H1 (cell line): ENCODE results near the gene RIMKLA. TPM values are rescaled to one million over a fixed set of nuclear protein-coding genes. Genes with fewer than 3 reads are reported as not detected.

Source experiments
- CTCF ChIA-PET: fragments of 300-600 bp; sonication (Branson Sonifier 250); formaldehyde crosslinking; loops from one replicate; lab custom pipeline; 2021; ENCODE audit not compliant: partially characterized antibody; lab: Charles Lee
- POLR2A ChIA-PET: fragments of 300-600 bp; sonication (Branson Sonifier 250); formaldehyde crosslinking; loops from one replicate; lab custom pipeline; 2021; ENCODE audit warnings: inconsistent platforms; ENCODE audit not compliant: partially characterized antibody; lab: Charles Lee
- DNase-seq, 2 experiments: peaks; one replicate each; pipeline versions ENCODE4 v3.0.0 to v3.0.0-alpha.2; 2010 to 2022; ENCODE audit warnings: low spot score in 2 of 2, low read depth in 1 of 2, mixed read lengths in 1 of 2
- FAIRE-seq: peaks from 2 replicates; lab custom pipeline; 2011; peaks lifted over from hg19 to GRCh38; lab: Jason Lieb, UNC
- H2AFZ ChIP-seq: 2 replicates; pipeline ENCODE4 v1.8.1; 2012; ENCODE audit warnings: low read length, inconsistent platforms
- H2AK5ac ChIP-seq: 2 replicates; pipeline ENCODE4 v1.6.1; 2013; ENCODE audit warnings: low read depth, low read length
- H2BK120ac ChIP-seq: replicated peaks from 2 replicates; pipeline ENCODE3; 2013; ENCODE audit warnings: low read depth, low read length, inconsistent platforms
- H2BK12ac ChIP-seq: 2 replicates; pipeline ENCODE4 v1.6.1; 2013; ENCODE audit warnings: low read depth, low read length
- H2BK15ac ChIP-seq: 2 replicates; pipeline ENCODE4 v1.6.1; 2013; ENCODE audit warnings: low read length
- H2BK20ac ChIP-seq: 2 replicates; pipeline ENCODE4 v1.6.1; 2013; ENCODE audit warnings: low read length
- H2BK5ac ChIP-seq: 2 replicates; pipeline ENCODE4 v1.6.1; 2013; ENCODE audit warnings: low read depth, low read length
- H3K14ac ChIP-seq: 2 replicates; pipeline ENCODE4 v1.6.1; 2013; ENCODE audit warnings: inconsistent platforms; ENCODE audit not compliant: insufficient read length
- H3K18ac ChIP-seq: 2 replicates; pipeline ENCODE4 v1.6.1; 2013; ENCODE audit warnings: low read length; ENCODE audit errors: extremely low read depth
- H3K23ac ChIP-seq: 2 replicates; pipeline ENCODE4 v1.6.1; 2013; ENCODE audit warnings: inconsistent platforms; ENCODE audit not compliant: insufficient read length
- H3K23me2 ChIP-seq: 2 replicates; pipeline ENCODE4 v1.6.1; 2013; ENCODE audit warnings: low read depth, low read length
- H3K27ac ChIP-seq: 2 replicates; pipeline ENCODE4 v1.6.1; 2011; ENCODE audit warnings: low read depth, low read length, inconsistent platforms
- H3K27me3 ChIP-seq, 4 experiments: replicated peaks in 1 of 4; 1 replicate in 1 of 4; 2 replicates in 3 of 4; pipeline versions ENCODE4 v1.6.1 to v1.8.1; 2011 to 2013; ENCODE audit warnings: low read length in 3 of 4, mild to moderate bottlenecking in 3 of 4, inconsistent platforms in 2 of 4, mixed read lengths in 2 of 4, moderate library complexity in 1 of 4; ENCODE audit not compliant: control insufficient read depth in 3 of 4, insufficient read depth in 3 of 4; ENCODE audit errors: extremely low read depth in 1 of 4
- H3K36me3 ChIP-seq, 4 experiments: 2 replicates each; pipeline versions ENCODE4 v1.6.1 to v1.8.1; 2011 to 2013; ENCODE audit warnings: mild to moderate bottlenecking in 4 of 4, low read length in 3 of 4, moderate library complexity in 2 of 4, control low read depth in 1 of 4, inconsistent platforms in 1 of 4; ENCODE audit not compliant: insufficient read depth in 4 of 4, control insufficient read depth in 2 of 4
- H3K4ac ChIP-seq: replicated peaks from 2 replicates; pipeline ENCODE3; 2013; ENCODE audit warnings: low read length, low read depth, mixed read lengths, inconsistent platforms; ENCODE audit not compliant: insufficient read length
- H3K4me1 ChIP-seq, 4 experiments: replicated peaks in 1 of 4; 1 replicate in 1 of 4; 2 replicates in 3 of 4; pipeline versions ENCODE4 v1.6.1 to v1.8.1; 2011 to 2013; ENCODE audit warnings: low read length in 3 of 4, inconsistent platforms in 2 of 4, mixed read lengths in 1 of 4; ENCODE audit not compliant: insufficient read depth in 4 of 4, control insufficient read depth in 3 of 4
- H3K4me2 ChIP-seq, 2 experiments: 2 replicates each; pipeline versions ENCODE4 v1.6.1 to v1.8.1; 2011 to 2013; ENCODE audit warnings: low read depth in 2 of 2, low read length in 2 of 2, control low read depth in 1 of 2, inconsistent platforms in 1 of 2, mild to moderate bottlenecking in 1 of 2; ENCODE audit not compliant: insufficient read depth in 1 of 2
- H3K4me3 ChIP-seq, 4 experiments: fragments of 200-600, 300-600 bp in 1 of 4; sonication (generic), shearing (Covaris generic), sonication (Bioruptor Twin) in 1 of 4; 2 replicates each; pipeline versions ENCODE4 v1.5.1 to v1.8.1; 2011 to 2016; ENCODE audit warnings: low read length in 4 of 4, low read depth in 3 of 4, control low read depth in 2 of 4, inconsistent platforms in 2 of 4, mild to moderate bottlenecking in 2 of 4, mixed read lengths in 1 of 4, moderate library complexity in 1 of 4; ENCODE audit not compliant: insufficient read depth in 2 of 4; ENCODE audit errors: extremely low read depth in 1 of 4
- H3K56ac ChIP-seq: replicated peaks from 2 replicates; pipeline ENCODE3; 2013; ENCODE audit warnings: low read depth, mild to moderate bottlenecking, mixed read lengths, low read length, inconsistent platforms; ENCODE audit not compliant: insufficient read length
- H3K79me1 ChIP-seq: 2 replicates; pipeline ENCODE4 v1.6.1; 2013; ENCODE audit warnings: low read depth, low read length, control low read depth
- H3K79me2 ChIP-seq, 2 experiments: 2 replicates each; pipeline versions ENCODE4 v1.6.1 to v1.8.1; 2012 to 2013; ENCODE audit warnings: low read length in 2 of 2, mild to moderate bottlenecking in 2 of 2, inconsistent platforms in 1 of 2; ENCODE audit not compliant: insufficient read depth in 2 of 2, control insufficient read depth in 1 of 2
- H3K9ac ChIP-seq, 4 experiments: replicated peaks in 1 of 4; 1 replicate in 1 of 4; 2 replicates in 3 of 4; pipeline versions ENCODE4 v1.6.1 to v1.8.1; 2011 to 2013; ENCODE audit warnings: low read depth in 3 of 4, low read length in 3 of 4, control low read depth in 2 of 4, mild to moderate bottlenecking in 2 of 4, moderate library complexity in 2 of 4, inconsistent platforms in 1 of 4; ENCODE audit errors: extremely low read depth in 1 of 4
- H3K9me3 ChIP-seq, 2 experiments: 2 replicates each; pipeline versions ENCODE4 v1.6.1 to v1.8.1; 2012 to 2013; ENCODE audit warnings: mild to moderate bottlenecking in 2 of 2, moderate library complexity in 2 of 2, control low read depth in 1 of 2, inconsistent platforms in 1 of 2, low read depth in 1 of 2, low read length in 1 of 2, mixed read lengths in 1 of 2; ENCODE audit not compliant: insufficient read depth in 2 of 2
- H4K20me1 ChIP-seq, 2 experiments: replicated peaks in 1 of 2; 2 replicates each; pipeline versions ENCODE3 to v1.8.1; 2011 to 2013; ENCODE audit warnings: inconsistent platforms in 2 of 2, low read length in 2 of 2, mild to moderate bottlenecking in 1 of 2; ENCODE audit not compliant: insufficient read depth in 2 of 2, control insufficient read depth in 1 of 2
- H4K5ac ChIP-seq: 2 replicates; pipeline ENCODE4 v1.6.1; 2013; ENCODE audit warnings: low read length, low read depth, mixed read lengths, inconsistent platforms; ENCODE audit not compliant: insufficient read length
- H4K8ac ChIP-seq: 2 replicates; pipeline ENCODE4 v1.8.0; 2013; ENCODE audit warnings: mild to moderate bottlenecking, moderate library complexity, low read length, inconsistent platforms; ENCODE audit not compliant: insufficient read depth; ENCODE audit errors: extremely low read depth
- H4K91ac ChIP-seq: replicated peaks from 2 replicates; pipeline ENCODE3; 2013; ENCODE audit warnings: low read length, mixed read lengths, inconsistent platforms; ENCODE audit not compliant: insufficient read length
- CTBP2 ChIP-seq: IDR thresholded peaks from 2 replicates; pipeline ENCODE4 v1.7.0; 2011; ENCODE audit warnings: borderline replicate concordance, mild to moderate bottlenecking, moderate library complexity, mixed read lengths, low read length; ENCODE audit not compliant: insufficient read depth, insufficient read length
- CTCF ChIP-seq, 3 experiments: IDR thresholded peaks; 1 replicate in 2 of 3; 2 replicates in 1 of 3; pipeline versions ENCODE4 v1.5.1 to v1.6.1; 2011; ENCODE audit warnings: low read length in 3 of 3, mild to moderate bottlenecking in 3 of 3, inconsistent platforms in 2 of 3, low read depth in 1 of 3, moderate library complexity in 1 of 3; ENCODE audit not compliant: insufficient read depth in 1 of 3; ENCODE audit errors: control extremely low read depth in 1 of 3
- EP300 ChIP-seq, 2 experiments: IDR thresholded peaks; 1 replicate in 1 of 2; 2 replicates in 1 of 2; pipeline ENCODE4 v1.6.1; 2011 to 2012; ENCODE audit warnings: low read depth in 2 of 2, low read length in 2 of 2, mild to moderate bottlenecking in 2 of 2, borderline replicate concordance in 1 of 2, inconsistent platforms in 1 of 2, moderate library complexity in 1 of 2
- RAD21 ChIP-seq, 2 experiments: IDR thresholded peaks in 1 of 2; conservative IDR thresholded peaks in 1 of 2; 2 replicates each; pipeline ENCODE4 v1.6.1; 2011; ENCODE audit warnings: low read depth in 2 of 2, low read length in 2 of 2, improper control_type of control experiment in 1 of 2, inconsistent platforms in 1 of 2, mild to moderate bottlenecking in 1 of 2, moderate library complexity in 1 of 2
- WGBS, 2 experiments: shearing (Covaris generic) in 1 of 2; methylation state at CpG; one replicate each; pipeline versions ENCODE4 v1.1.6 to v1.1.7; 2013 to 2015; ENCODE audit warnings: low lambda C conversion rate in 2 of 2, mixed read lengths in 2 of 2, inconsistent platforms in 1 of 2, low coverage in 1 of 2, missing lambda C conversion rate in 1 of 2; ENCODE audit not compliant: insufficient replicate concordance in 2 of 2, insufficient coverage in 1 of 2, insufficient read length in 1 of 2; ENCODE audit errors: extremely low coverage in 1 of 2, missing lambda C conversion rate in 1 of 2; 5-methylcytosine and 5-hydroxymethylcytosine counted together
- polyA plus RNA-seq, 7 experiments: library from polyadenylated mRNA; depleted of rRNA in 3 of 7; stranded (reverse) in 5 of 7; unstranded in 2 of 7; fragments of >200 nt in 5 of 7; fragments of 200-250 nt in 2 of 7; gene quantifications; 1 replicate in 5 of 7; 2 replicates in 1 of 7; 4 replicates in 1 of 7; pipeline versions ENCODE4 v1.2.1 to v1.2.3, GENCODE V29; 2011 to 2013; ENCODE audit warnings: missing spikeins in 2 of 7, mixed read lengths in 2 of 7
- total RNA-seq: library from RNA; stranded (reverse); fragmentation: NEBNext Ultra II Directional; extraction: Animal tissue kit (Norgen Biotek cat#: 25700); gene quantifications from 2 replicates; pipeline ENCODE4 v1.2.1, GENCODE V29; 2021

The RIMKLA gene
- total and polyA plus RNA-seq, 2 of the 8 experiments (the other 6 are each of a cell fraction or from before 2014, with no cell fraction given), result 3.2 to 5.8 TPM

GRCh38 chr1:42403880-42404400 lies 23.3 kb downstream of the RIMKLA start:
- TF ChIP-seq RAD21 (IDR thresholded peaks at IDR 0.05 in 1 of 2, conservative IDR thresholded peaks at IDR 0.05 in 1 of 2; ENCODE audit: low read depth in 2 of 2, low read length in 2 of 2) (peak; percentile 28 to 51), CTCF (IDR thresholded peaks at IDR 0.05; ENCODE audit: control extremely low read depth in 1 of 3, insufficient read depth in 1 of 3, low read depth in 1 of 3, low read length in 3 of 3) (peak in 1 of 3 experiments; percentile 37; a peak in 2 of 4 replicates), EP300 (IDR thresholded peaks at IDR 0.05; ENCODE audit: borderline replicate concordance in 1 of 2, low read depth in 2 of 2, low read length in 2 of 2) (no peak), CTBP2 (no peak)
- Histone ChIP-seq H2BK5ac (no peak overlapping the region), H3K79me1 (no peaks in the 10 kb centered on the region), H3K9ac (no peak overlapping the region), H3K23ac (no peak overlapping the region), H3K14ac (no peak overlapping the region), H2AK5ac (no peak overlapping the region), H3K27ac (no peak overlapping the region), H3K18ac (no peak overlapping the region), H4K91ac (no peak overlapping the region), H2BK15ac (no peak overlapping the region), H2BK20ac (no peak overlapping the region), H2AFZ (no peak overlapping the region), H3K56ac (no peak overlapping the region), H3K4ac (no peak overlapping the region), H3K4me3 (no peak overlapping the region), H2BK120ac (no peak overlapping the region), H3K4me1 (no peaks in the 10 kb centered on the region), H4K20me1 (no peaks in the 10 kb centered on the region), H3K4me2 (no peak overlapping the region), H2BK12ac (no peak overlapping the region), H4K8ac (no peak overlapping the region), H3K23me2 (no peaks in the 10 kb centered on the region), H3K36me3 (no peaks in the 10 kb centered on the region), H4K5ac (no peak overlapping the region), H3K79me2 (no peaks in the 10 kb centered on the region), H3K9me3 (no peaks in the 10 kb centered on the region), H3K27me3 (no peaks in the 10 kb centered on the region)
- 92% methylated on average over 1 of the region's 1 CpG; no CpG with 5 or more reads in 1 of the 2 experiments for WGBS, 2 experiments
- POLR2A ChIA-PET, result interaction anchor here (0.7 kb wide), 1 partner anchor 921 kb away, joined by 4 read pairs; no protein-coding TSS in a partner anchor
- DNase-seq (no peak), FAIRE-seq (no peak)
- CTCF ChIA-PET, result interaction anchor here (1.1 to 1.9 kb wide), 4 partner anchors 9 to 280 kb away, joined by 3 to 6 read pairs (median 4); no protein-coding TSS in a partner anchor
